OCI-LY1 (cell line): Measurements from ENCODE around the gene LRRC37B.
"Not testable (repeated sequence)": the region's sequence is repeated elsewhere in the genome, so short reads cannot be mapped to it uniquely, and the experiment has no call there.

Experiments
- H2AFZ ChIP-seq: fragments of 200-600 bp; sonication (generic), shearing (Covaris generic); 2 replicates; pipeline ENCODE4 v1.6.0; 2014; ENCODE audit warnings: antibody characterized with exemption, mild to moderate bottlenecking, low read length
- H3F3A ChIP-seq: fragments of 200-600 bp; sonication (generic), shearing (Covaris generic); 2 replicates; pipeline ENCODE4 v1.6.0; 2014; ENCODE audit warnings: mild to moderate bottlenecking, antibody characterized with exemption, low read length, moderate library complexity; ENCODE audit not compliant: insufficient read depth
- H3K27ac ChIP-seq: fragments of 200-600 bp; sonication (generic); 2 replicates; pipeline ENCODE4 v1.5.1; 2014; ENCODE audit warnings: low read length, mixed run types, mild to moderate bottlenecking, low read depth; ENCODE audit not compliant: poor library complexity, severe bottlenecking
- H3K27me3 ChIP-seq: fragments of 200-600 bp; sonication (generic); 2 replicates; pipeline ENCODE4 v1.6.0; 2014; ENCODE audit warnings: antibody characterized with exemption, mild to moderate bottlenecking, low read length, moderate library complexity; ENCODE audit not compliant: insufficient read depth
- H3K36me3 ChIP-seq: fragments of 200-600 bp; sonication (generic); 2 replicates; pipeline ENCODE4 v1.6.1; 2014; ENCODE audit warnings: mild to moderate bottlenecking, antibody characterized with exemption, low read length, moderate library complexity, mixed read lengths; ENCODE audit not compliant: insufficient read depth
- H3K4me1 ChIP-seq: fragments of 200-600 bp; sonication (generic); 2 replicates; pipeline ENCODE4 v1.5.1; 2014; ENCODE audit warnings: mild to moderate bottlenecking, low read length, moderate library complexity; ENCODE audit not compliant: insufficient read depth, severe bottlenecking
- H3K4me2 ChIP-seq: fragments of 200-600 bp; sonication (generic), shearing (Covaris generic); 2 replicates; pipeline ENCODE4 v1.6.1; 2014; ENCODE audit warnings: low read length
- H3K4me3 ChIP-seq: fragments of 200-600 bp; sonication (generic); 2 replicates; pipeline ENCODE4 v1.5.1; 2014; ENCODE audit warnings: low read length, low read depth, mild to moderate bottlenecking, mixed read lengths; ENCODE audit not compliant: poor library complexity, severe bottlenecking
- H3K79me2 ChIP-seq: fragments of 200-600 bp; shearing (Covaris generic); 2 replicates; pipeline ENCODE4 v1.6.1; 2016; ENCODE audit warnings: mixed run types, low read length, mixed read lengths; ENCODE audit not compliant: insufficient read depth
- H3K9ac ChIP-seq: fragments of 200-600 bp; sonication (generic), shearing (Covaris generic); 2 replicates; pipeline ENCODE4 v1.6.1; 2014; ENCODE audit warnings: mild to moderate bottlenecking, low read length, mixed read lengths
- H3K9me2 ChIP-seq: fragments of 200-600 bp; sonication (generic), shearing (Covaris generic); 2 replicates; pipeline ENCODE4 v1.6.1; 2014; ENCODE audit warnings: low read depth, mild to moderate bottlenecking, low read length, mixed read lengths
- H3K9me3 ChIP-seq: fragments of 200-600 bp; shearing (Covaris generic); 2 replicates; pipeline ENCODE4 v1.6.1; 2014; ENCODE audit warnings: low read length, mixed read lengths
- H4K20me1 ChIP-seq: fragments of 200-600 bp; sonication (generic), shearing (Covaris generic); 2 replicates; pipeline ENCODE4 v1.6.0; 2016; ENCODE audit warnings: mild to moderate bottlenecking, low read length; ENCODE audit not compliant: insufficient read depth
- CTCF ChIP-seq: fragments of 200-600 bp; sonication (generic), shearing (Covaris generic); IDR thresholded peaks from 2 replicates; pipeline ENCODE4 v1.5.1; 2017; ENCODE audit warnings: mild to moderate bottlenecking, antibody characterized with exemption, low read length, moderate library complexity, mixed read lengths
- EZH2 ChIP-seq: fragments of 200-600 bp; sonication (generic), shearing (Covaris generic); IDR thresholded peaks from 2 replicates; pipeline ENCODE4 v1.8.0; 2017; ENCODE audit warnings: borderline replicate concordance, mixed run types, mild to moderate bottlenecking, antibody characterized with exemption, low read length, moderate library complexity, mixed read lengths

The LRRC37B gene

GRCh38 chr17:32019228-32019627 is 12.0 kb downstream of the LRRC37B start:
- no peaks in the 10 kb centered on the region for H3K9me2 ChIP-seq
- H2AFZ ChIP-seq = no peak overlapping the region
- no peaks in the 10 kb centered on the region for H3K9me3 ChIP-seq
- no peak overlapping the region for H3K4me2 ChIP-seq
- H3K79me2 ChIP-seq = peaks cover 6% of the 10 kb centered on the region; the same call in 1 of the 2 replicates
- H3K27me3 ChIP-seq = no peaks in the 10 kb centered on the region
- H4K20me1 ChIP-seq = no peaks in the 10 kb centered on the region
- H3K9ac ChIP-seq = no peak overlapping the region
- no peak overlapping the region for H3K4me3 ChIP-seq
- no peaks in the 10 kb centered on the region for H3F3A ChIP-seq
- peaks cover 12% of the 10 kb centered on the region; the same call in 1 of the 2 replicates for H3K36me3 ChIP-seq
- TF ChIP-seq CTCF (no peak), EZH2 (no peak)
- no peaks in the 10 kb centered on the region for H3K4me1 ChIP-seq
- no peak overlapping the region for H3K27ac ChIP-seq

GRCh38 chr17:32020943-32021614 is 13.9 kb downstream of the LRRC37B start:
- no peak overlapping the region for H3K9ac ChIP-seq
- H3K79me2 ChIP-seq = no peaks in the 10 kb centered on the region
- H3K4me2 ChIP-seq = no peak overlapping the region
- H3K36me3 ChIP-seq = peaks cover 12% of the 10 kb centered on the region; the same call in 1 of the 2 replicates
- H3K27ac ChIP-seq = no peak overlapping the region
- no peaks in the 10 kb centered on the region for H3K9me2 ChIP-seq
- no peaks in the 10 kb centered on the region for H3K9me3 ChIP-seq
- H2AFZ ChIP-seq = no peak overlapping the region
- H4K20me1 ChIP-seq = no peaks in the 10 kb centered on the region
- no peaks in the 10 kb centered on the region for H3K4me1 ChIP-seq
- no peaks in the 10 kb centered on the region for H3F3A ChIP-seq
- no peak overlapping the region for H3K4me3 ChIP-seq
- TF ChIP-seq CTCF (no peak), EZH2 (no peak)
- H3K27me3 ChIP-seq = no peaks in the 10 kb centered on the region

GRCh38 chr17:32021615-32021955 is 14.4 kb downstream of the LRRC37B start:
- no peaks in the 10 kb centered on the region for H4K20me1 ChIP-seq
- H3K4me1 ChIP-seq = no peaks in the 10 kb centered on the region
- no peak overlapping the region for H3K9ac ChIP-seq
- H3K36me3 ChIP-seq = peaks cover 12% of the 10 kb centered on the region; the same call in 1 of the 2 replicates
- no peak overlapping the region for H3K4me3 ChIP-seq
- H3K27me3 ChIP-seq = no peaks in the 10 kb centered on the region
- no peaks in the 10 kb centered on the region for H3F3A ChIP-seq
- no peaks in the 10 kb centered on the region for H3K79me2 ChIP-seq
- H3K27ac ChIP-seq = no peak overlapping the region
- H2AFZ ChIP-seq = no peak overlapping the region
- H3K9me2 ChIP-seq = no peaks in the 10 kb centered on the region
- no peak overlapping the region for H3K4me2 ChIP-seq
- TF ChIP-seq CTCF (no peak), EZH2 (no peak)
- no peaks in the 10 kb centered on the region for H3K9me3 ChIP-seq

- H3K79me2 ChIP-seq, H3K27ac ChIP-seq, H2AFZ ChIP-seq, H3K4me2 ChIP-seq, H3K4me3 ChIP-seq, H3K4me1 ChIP-seq, H3K9me3 ChIP-seq, H3F3A ChIP-seq, H3K9me2 ChIP-seq, H3K9ac ChIP-seq, H4K20me1 ChIP-seq, H3K27me3 ChIP-seq: not testable (repeated sequence)
- H3K36me3 ChIP-seq = peaks cover 12% of the 10 kb centered on the region; the same call in 1 of the 2 replicates
Measured at GRCh38 chr17:32022554-32022953, 15.4 kb downstream of the LRRC37B start.

GRCh38 chr17:32027271-32027670 is 20.1 kb downstream of the LRRC37B start:
- not testable (repeated sequence) for H3K27me3 ChIP-seq, H3K4me3 ChIP-seq, H3F3A ChIP-seq, H2AFZ ChIP-seq, H3K4me2 ChIP-seq, H3K36me3 ChIP-seq, H3K9ac ChIP-seq, H3K9me3 ChIP-seq, H4K20me1 ChIP-seq, H3K79me2 ChIP-seq, H3K27ac ChIP-seq, H3K9me2 ChIP-seq, H3K4me1 ChIP-seq
